Esophagus (tissue), 2 donors: ENCODE data around the gene WDR70. TPM values are rescaled to one million over a fixed set of nuclear protein-coding genes. Genes with fewer than 3 reads are reported as not detected.
"Not testable (repeated sequence)": the region's sequence is repeated elsewhere in the genome, so short reads cannot be mapped to it uniquely, and the experiment has no call there.

Source experiments
- H3K27ac ChIP-seq, 2 donors: one replicate each; pipeline ENCODE4 v1.5.1; 2013; ENCODE audit warnings: low read depth in 2 of 2, mild to moderate bottlenecking in 2 of 2, inconsistent platforms in 1 of 2, low read length in 1 of 2, moderate library complexity in 1 of 2
- H3K27me3 ChIP-seq, 2 donors: one replicate each; pipeline ENCODE4 v1.6.1; 2013; ENCODE audit warnings: low read length in 2 of 2, control low read depth in 1 of 2, mild to moderate bottlenecking in 1 of 2; ENCODE audit not compliant: insufficient read depth in 2 of 2, control insufficient read depth in 1 of 2
- H3K36me3 ChIP-seq, 2 donors: one replicate each; pipeline ENCODE4 v1.6.1; 2013; ENCODE audit warnings: low read length in 1 of 2; ENCODE audit not compliant: control insufficient read depth in 2 of 2, insufficient read depth in 2 of 2
- H3K4me1 ChIP-seq, 2 donors: one replicate each; pipeline ENCODE4 v1.6.1; 2013; ENCODE audit warnings: low read length in 1 of 2; ENCODE audit not compliant: control insufficient read depth in 2 of 2, insufficient read depth in 2 of 2
- H3K4me3 ChIP-seq, 2 donors: one replicate each; pipeline ENCODE4 v1.5.1; 2013; ENCODE audit warnings: low read length in 2 of 2, mild to moderate bottlenecking in 2 of 2, low read depth in 1 of 2, moderate library complexity in 1 of 2
- H3K9me3 ChIP-seq, 2 donors: one replicate each; pipeline ENCODE4 v1.6.1; 2013; ENCODE audit warnings: mild to moderate bottlenecking in 2 of 2, low read depth in 1 of 2, low read length in 1 of 2, moderate library complexity in 1 of 2; ENCODE audit not compliant: control insufficient read depth in 2 of 2, insufficient read depth in 1 of 2
- WGBS, 2 donors: extraction: QIAGEN DNeasy Blood & Tissue Kit; methylation state at CpG; one replicate each; pipeline ENCODE4 v1.1.7; 2013; 5-methylcytosine and 5-hydroxymethylcytosine counted together
- polyA plus RNA-seq, 2 donors: library from polyadenylated mRNA; stranded (reverse); fragments of 200-250 nt; gene quantifications; one replicate each; pipeline ENCODE4 v1.2.3, GENCODE V29; 2013
- donor health status: healthy with polysubstance abuse.
- donor health status: Bipolar disorder and iron deficiency.

Gene WDR70
- polyA plus RNA-seq, 2 donors: 13.9 to 14.3 TPM

DNA sequence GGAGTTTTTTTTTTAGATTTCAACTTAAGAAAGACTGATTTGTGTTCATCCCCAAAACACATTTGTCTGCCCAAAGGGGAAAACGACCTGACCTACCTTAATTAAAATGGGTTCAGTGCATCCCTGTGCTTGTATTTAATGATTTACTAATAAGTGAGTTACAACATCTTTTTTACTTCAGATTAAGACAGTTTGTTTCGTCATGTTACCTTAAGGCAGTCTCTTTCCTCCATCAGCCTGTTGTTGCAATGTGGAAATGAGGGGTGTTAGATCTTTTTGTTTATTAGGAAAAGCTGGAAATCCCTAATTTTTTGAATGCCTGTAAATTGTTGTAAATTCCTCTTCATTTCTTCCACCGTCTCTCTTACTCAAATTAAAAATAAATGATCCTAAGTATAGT lies 283.2 kb downstream of the WDR70 start:
- Histone ChIP-seq H3K4me3 (no peak overlapping the region), H3K36me3 (no peaks in the 10 kb centered on the region), H3K27me3 (no peaks in the 10 kb centered on the region), H3K9me3 (no peaks in the 10 kb centered on the region), H3K4me1 (no peaks in the 10 kb centered on the region), H3K27ac (no peak overlapping the region)
- WGBS, 2 donors: 68 to 71% methylated on average over 3 of the region's 3 CpGs

DNA sequence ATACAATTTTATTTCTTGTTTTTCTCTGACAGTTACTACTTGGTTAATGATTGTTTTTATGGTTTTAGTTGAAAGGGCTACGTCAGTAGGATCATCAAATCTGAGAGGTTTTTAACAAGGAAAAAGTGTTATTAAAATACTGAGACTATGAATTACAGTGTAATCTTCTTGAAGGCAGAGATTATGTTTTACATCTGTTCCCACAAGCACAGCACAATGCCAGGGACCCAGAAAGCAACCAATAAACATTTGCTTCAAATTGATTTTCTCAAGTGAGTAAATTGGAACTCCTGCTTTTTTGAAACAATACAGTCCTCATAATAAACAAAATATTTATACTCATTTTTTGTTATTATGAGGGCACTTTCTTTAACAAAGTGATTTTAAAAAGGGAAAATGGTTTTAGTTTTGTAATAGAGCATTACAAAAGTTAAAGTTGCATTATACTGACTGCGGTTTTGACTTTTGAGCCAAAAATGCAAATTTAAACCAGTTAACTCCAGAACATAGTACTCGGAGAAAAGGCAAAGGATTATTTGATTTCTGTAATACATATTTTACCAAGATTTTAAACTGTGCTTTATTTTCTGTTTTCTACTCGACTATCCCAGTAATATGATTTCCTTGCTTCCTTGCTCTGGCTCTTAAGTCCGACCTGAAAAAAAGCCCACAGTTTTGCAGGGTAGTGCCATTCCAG lies 283.8 kb downstream of the WDR70 start:
- Histone ChIP-seq H3K27ac (no peak overlapping the region), H3K4me3 (no peak overlapping the region), H3K9me3 (no peaks in the 10 kb centered on the region), H3K36me3 (no peaks in the 10 kb centered on the region), H3K4me1 (no peaks in the 10 kb centered on the region), H3K27me3 (no peaks in the 10 kb centered on the region)
- 73 to 74% methylated on average over 5 of the region's 5 CpGs for WGBS, 2 donors

DNA sequence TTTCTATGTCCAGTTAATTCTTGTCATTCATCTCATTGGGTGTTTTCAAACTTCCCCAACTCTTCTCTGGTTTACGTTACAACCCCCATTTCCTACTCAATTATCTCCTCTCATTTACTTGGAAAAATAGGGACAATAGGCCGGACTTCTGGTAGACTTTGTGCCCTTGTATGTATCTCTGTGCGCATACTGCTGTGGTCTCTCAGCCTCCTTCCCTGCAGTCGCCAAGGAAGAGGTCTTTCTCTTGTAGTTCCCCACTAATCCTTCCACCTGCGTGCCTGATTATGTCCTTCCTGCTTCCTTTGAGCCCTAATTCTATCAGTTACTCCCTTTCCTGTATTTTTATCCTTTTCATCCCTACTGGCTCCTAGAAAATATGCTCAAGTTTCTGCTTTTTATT lies 284.4 kb downstream of the WDR70 start:
- no peaks in the 10 kb centered on the region for H3K36me3 ChIP-seq
- no peak overlapping the region for H3K27ac ChIP-seq
- H3K4me3 ChIP-seq: no peak overlapping the region
- H3K27me3 ChIP-seq: no peaks in the 10 kb centered on the region
- no peaks in the 10 kb centered on the region for H3K9me3 ChIP-seq
- H3K4me1 ChIP-seq: no peaks in the 10 kb centered on the region
- 86 to 90% methylated on average over 5 of the region's 5 CpGs for WGBS, 2 donors

DNA sequence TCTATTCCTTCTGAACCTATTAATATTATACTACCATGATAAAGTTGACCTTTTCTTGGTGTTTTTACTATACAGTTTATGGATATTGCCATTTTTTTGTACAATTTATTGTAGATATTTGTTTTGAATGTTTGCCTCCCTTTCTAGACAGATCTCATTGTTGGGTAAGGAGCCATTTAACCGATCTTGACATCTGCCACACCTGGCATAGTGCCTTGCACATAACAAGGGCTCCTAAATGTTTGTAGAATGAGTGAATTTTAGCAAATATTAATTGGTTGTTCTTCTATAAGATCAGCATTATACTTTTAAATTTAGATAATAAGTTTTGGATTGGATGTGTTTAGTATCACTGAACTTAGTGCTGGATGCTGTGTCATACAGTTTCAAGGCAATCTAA lies 285.4 kb downstream of the WDR70 start:
- H3K9me3 ChIP-seq: no peaks in the 10 kb centered on the region
- no peaks in the 10 kb centered on the region for H3K36me3 ChIP-seq
- H3K4me1 ChIP-seq: no peaks in the 10 kb centered on the region
- H3K27me3 ChIP-seq: no peaks in the 10 kb centered on the region
- H3K27ac ChIP-seq: no peak overlapping the region
- 92 to 95% methylated on average over 1 of the region's 1 CpG for WGBS, 2 donors
- H3K4me3 ChIP-seq: no peak overlapping the region

DNA sequence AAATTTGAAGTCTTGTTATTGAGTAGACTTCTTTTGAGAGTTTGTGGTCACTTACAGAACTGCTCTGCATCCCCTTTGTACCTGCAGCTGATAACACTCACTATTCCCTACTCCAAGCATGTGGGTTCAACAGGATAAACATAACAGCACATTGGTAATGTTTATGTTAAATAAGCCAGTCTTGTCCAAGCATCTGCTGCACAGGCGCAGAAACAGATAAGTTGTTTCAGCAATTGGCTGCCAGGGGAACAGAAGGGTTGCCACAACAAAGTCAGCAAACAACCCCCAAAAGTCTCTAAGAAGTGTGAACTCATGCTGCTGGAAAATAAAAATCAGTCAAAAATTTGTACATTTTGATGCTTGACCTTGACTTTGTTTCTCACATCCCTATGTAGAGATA lies 286.2 kb downstream of the WDR70 start:
- Histone ChIP-seq H3K4me3 (no peak overlapping the region), H3K36me3 (no peaks in the 10 kb centered on the region), H3K27ac (no peak overlapping the region), H3K4me1 (no peaks in the 10 kb centered on the region), H3K9me3 (no peaks in the 10 kb centered on the region), H3K27me3 (no peaks in the 10 kb centered on the region)
- 74% methylated on average over 1 of the region's 1 CpG for WGBS, 2 donors

DNA sequence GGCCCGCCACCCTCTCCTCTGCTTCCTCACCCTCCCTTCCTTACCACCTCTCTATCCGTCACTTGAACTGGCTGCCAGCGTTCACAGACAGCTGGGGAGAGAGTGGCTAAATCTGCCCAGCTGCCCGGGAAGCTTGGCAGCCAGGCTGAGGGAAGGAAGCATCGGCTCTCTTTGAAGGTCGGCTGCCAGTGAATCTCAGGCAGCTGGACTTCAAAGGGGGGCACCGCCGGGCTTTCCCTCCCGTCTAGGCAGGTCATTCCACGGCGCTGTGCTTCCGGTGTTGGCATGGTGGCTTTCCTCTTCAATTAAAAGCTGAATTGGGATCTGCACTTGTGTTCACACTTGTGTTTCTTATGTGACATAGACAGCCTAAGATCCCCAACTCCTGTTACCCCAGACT lies 286.8 kb downstream of the WDR70 start:
- Histone ChIP-seq H3K27ac (no peak overlapping the region), H3K36me3 (no peaks in the 10 kb centered on the region), H3K4me3 (no peak overlapping the region), H3K27me3 (no peaks in the 10 kb centered on the region), H3K4me1 (no peaks in the 10 kb centered on the region), H3K9me3 (no peaks in the 10 kb centered on the region)
- whole genome bisulfite sequencing, 2 donors: 66 to 69% methylated on average over 12 of the region's 12 CpGs

DNA sequence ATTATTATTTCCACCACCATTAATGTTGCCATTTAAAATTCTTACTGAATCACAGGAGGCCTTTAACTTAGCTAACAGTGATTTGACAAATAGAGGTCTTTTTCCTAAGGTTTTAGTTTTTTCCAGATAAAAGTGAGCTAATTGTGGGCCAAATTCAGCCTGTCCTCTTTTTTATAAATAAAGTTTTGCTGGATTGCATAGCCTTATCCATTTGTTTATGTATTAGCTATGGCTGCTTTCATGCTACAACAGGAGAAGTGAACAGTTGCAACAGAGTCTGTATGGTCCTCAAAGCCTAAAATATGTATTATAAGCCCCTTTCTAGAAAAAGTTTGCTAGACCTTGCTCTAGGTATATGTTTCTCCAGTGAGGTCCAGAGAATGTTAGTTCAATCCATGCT lies 288.3 kb downstream of the WDR70 start:
- H3K4me1 ChIP-seq: no peaks in the 10 kb centered on the region
- no peaks in the 10 kb centered on the region for H3K36me3 ChIP-seq
- H3K4me3 ChIP-seq: no peak overlapping the region
- H3K9me3 ChIP-seq: no peaks in the 10 kb centered on the region
- no peak overlapping the region for H3K27ac ChIP-seq
- no peaks in the 10 kb centered on the region for H3K27me3 ChIP-seq

DNA sequence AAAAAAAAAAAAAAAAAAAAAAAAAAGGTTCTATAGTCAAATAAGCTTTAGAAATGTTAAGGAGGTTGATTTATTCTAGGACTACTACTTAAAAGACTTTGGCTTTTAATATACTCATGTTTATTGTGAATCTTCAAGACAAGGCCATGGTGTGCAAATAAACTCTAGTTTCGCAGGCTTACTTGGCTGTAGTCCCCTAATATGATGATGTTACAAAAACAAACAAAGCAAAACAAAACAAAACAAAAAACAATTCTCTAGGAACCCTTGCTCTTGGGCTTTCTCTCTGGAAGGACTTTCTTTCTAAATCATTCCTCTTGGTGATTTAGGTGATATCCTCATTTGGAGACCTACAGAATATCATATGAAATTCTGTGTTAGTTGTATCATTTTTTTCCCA lies 288.7 kb downstream of the WDR70 start:
- 86% methylated on average over 1 of the region's 1 CpG for WGBS, 2 donors
- Histone ChIP-seq H3K36me3 (no peaks in the 10 kb centered on the region), H3K9me3 (no peaks in the 10 kb centered on the region), H3K4me3 (no peak overlapping the region), H3K27ac (no peak overlapping the region), H3K4me1 (no peaks in the 10 kb centered on the region), H3K27me3 (no peaks in the 10 kb centered on the region)

DNA sequence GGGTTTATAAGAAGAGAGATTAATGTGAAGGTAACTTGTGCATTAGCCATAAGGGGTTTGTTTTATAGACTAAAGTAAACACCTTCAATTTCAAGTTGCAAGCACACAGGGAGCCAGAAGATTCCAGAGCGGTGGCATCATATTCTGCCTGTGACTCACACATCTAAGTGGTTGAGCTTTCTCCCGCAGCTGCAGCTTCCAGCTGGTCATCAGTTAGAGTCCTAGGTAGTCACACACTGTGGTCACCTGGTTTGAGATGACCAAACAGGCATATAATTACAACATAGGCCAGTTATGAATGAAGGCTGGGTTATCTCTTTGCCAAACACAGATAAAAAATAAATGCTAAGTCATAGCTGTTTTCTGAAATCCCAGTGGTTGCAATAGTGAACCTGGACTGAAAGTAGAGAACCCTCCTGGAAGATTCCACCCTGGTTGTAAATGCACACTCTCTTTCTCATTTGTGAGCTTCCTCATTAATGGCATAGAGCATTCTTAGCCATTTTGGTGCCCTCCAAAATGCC lies 289.5 kb downstream of the WDR70 start:
- Histone ChIP-seq H3K9me3 (no peaks in the 10 kb centered on the region), H3K27me3 (no peaks in the 10 kb centered on the region), H3K27ac (no peak overlapping the region), H3K4me1 (no peaks in the 10 kb centered on the region), H3K4me3 (no peak overlapping the region), H3K36me3 (no peaks in the 10 kb centered on the region)
- WGBS, 2 donors: 49 to 58% methylated on average over 2 of the region's 2 CpGs

DNA sequence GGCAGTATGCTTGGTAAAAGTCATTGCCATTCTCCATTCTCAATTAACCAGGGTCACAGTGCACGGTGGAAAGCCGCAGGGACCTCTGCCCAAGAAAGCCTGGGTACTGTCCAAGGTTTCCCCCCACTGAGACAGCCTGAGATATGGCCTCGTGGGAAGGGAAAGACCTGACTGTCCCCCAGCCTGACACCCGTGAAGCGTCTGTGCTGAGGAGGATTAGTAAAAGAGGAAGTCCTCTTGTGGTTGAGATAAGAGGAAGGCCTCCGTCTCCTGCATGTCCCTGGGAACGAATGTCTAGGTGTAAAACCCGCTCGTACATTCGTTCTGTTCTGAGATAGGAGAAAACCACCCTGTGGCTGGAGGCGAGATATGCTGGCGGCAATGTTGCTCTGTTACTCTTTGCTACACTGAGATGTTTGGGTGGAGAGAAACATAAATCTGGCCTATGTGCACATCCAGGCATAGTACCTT lies 293.0 kb downstream of the WDR70 start:
- not testable (repeated sequence) for H3K27me3 ChIP-seq, H3K4me1 ChIP-seq, H3K9me3 ChIP-seq, H3K36me3 ChIP-seq, H3K27ac ChIP-seq, H3K4me3 ChIP-seq
- WGBS, 2 donors: 52 to 71% methylated on average over 12 of the region's 12 CpGs
